GM23338 (cell line): Measurements from ENCODE around the gene SIL1. TPM values are rescaled to one million over a fixed set of nuclear protein-coding genes. Genes with fewer than 3 reads are reported as not detected.

Experiments
- ATAC-seq: fragments of 200-7000 bp; cut with Tn5 transposase; 3 replicates; pipeline ENCODE4 v1.9.1; 2020
- DNase-seq: peaks from one replicate; pipeline ENCODE4 v3.0.0-alpha.2; 2015; ENCODE audit warnings: low spot score
- H2AFZ ChIP-seq: fragments of 200-600 bp; sonication (generic); 2 replicates; pipeline ENCODE4 v1.8.0; 2016; ENCODE audit warnings: antibody characterized with exemption, mild to moderate bottlenecking, moderate library complexity
- H3F3A ChIP-seq: fragments of 200-600 bp; sonication (generic); replicated peaks from 2 replicates; pipeline ENCODE4 v1.8.0; 2017; ENCODE audit warnings: antibody characterized with exemption, mixed run types, low read depth
- H3K27ac ChIP-seq: fragments of 200-600 bp; sonication (generic); 2 replicates; pipeline ENCODE4 v1.6.1; 2016; ENCODE audit warnings: low read depth
- H3K27me3 ChIP-seq: fragments of 200-600 bp; sonication (generic); 2 replicates; pipeline ENCODE4 v1.8.0; 2016; ENCODE audit warnings: mild to moderate bottlenecking, mixed run types, moderate library complexity; ENCODE audit not compliant: insufficient read depth
- H3K36me3 ChIP-seq: fragments of 200-600 bp; sonication (generic); 2 replicates; pipeline ENCODE4 v1.8.0; 2016; ENCODE audit warnings: mild to moderate bottlenecking; ENCODE audit not compliant: insufficient read depth
- H3K4me1 ChIP-seq: fragments of 200-600 bp; sonication (generic); 2 replicates; pipeline ENCODE4 v1.8.0; 2016; ENCODE audit warnings: mild to moderate bottlenecking, moderate library complexity; ENCODE audit not compliant: insufficient read depth
- H3K4me2 ChIP-seq: fragments of 200-600 bp; sonication (generic); 2 replicates; pipeline ENCODE4 v1.7.1; 2017; ENCODE audit warnings: mixed run types
- H3K4me3 ChIP-seq: fragments of 200-600 bp; sonication (generic); 2 replicates; pipeline ENCODE4 v1.6.1; 2016; ENCODE audit warnings: mixed run types
- H3K79me2 ChIP-seq: fragments of 200-600 bp; sonication (generic); replicated peaks from 2 replicates; pipeline ENCODE4 v1.8.0; 2017; ENCODE audit warnings: mild to moderate bottlenecking; ENCODE audit not compliant: insufficient read depth
- H3K9me2 ChIP-seq: fragments of 200-600 bp; sonication (generic); 2 replicates; pipeline ENCODE4 v1.8.0; 2017; ENCODE audit not compliant: insufficient read depth
- H4K20me1 ChIP-seq: fragments of 200-600 bp; sonication (generic); replicated peaks from 2 replicates; pipeline ENCODE4 v1.8.0; 2017; ENCODE audit warnings: mild to moderate bottlenecking; ENCODE audit not compliant: insufficient read depth
- H3K27ac Mint-ChIP-seq: 2 replicates; pipeline ENCODE4 v1.8.0; 2020; ENCODE audit warnings: inconsistent platforms, mild to moderate bottlenecking, moderate library complexity, mixed read lengths
- H3K27me3 Mint-ChIP-seq: 3 replicates; pipeline ENCODE4 v1.8.0; 2022; ENCODE audit warnings: low read depth, mild to moderate bottlenecking, moderate library complexity, mixed read lengths, inconsistent platforms; ENCODE audit not compliant: insufficient read depth, poor library complexity
- H3K36me3 Mint-ChIP-seq: 3 replicates; pipeline ENCODE4 v1.8.0; 2021; ENCODE audit warnings: low read depth, mild to moderate bottlenecking, inconsistent platforms, moderate library complexity, mixed read lengths
- H3K4me1 Mint-ChIP-seq: 3 replicates; pipeline ENCODE4 v1.8.0; 2020; ENCODE audit warnings: mild to moderate bottlenecking, inconsistent platforms, mixed read lengths
- H3K4me3 Mint-ChIP-seq: 3 replicates; pipeline ENCODE4 v1.8.0; 2021; ENCODE audit warnings: moderate library complexity, mild to moderate bottlenecking, inconsistent platforms, mixed read lengths
- H3K9me3 Mint-ChIP-seq: 3 replicates; pipeline ENCODE4 v1.8.0; 2020; ENCODE audit warnings: moderate library complexity, mild to moderate bottlenecking, inconsistent platforms, mixed read lengths
- CREB1 ChIP-seq: fragments of 250-450 bp; sonication (Bioruptor Pico); IDR thresholded peaks from 2 replicates; pipeline ENCODE4 v1.5.0; 2020; ENCODE audit warnings: low read depth, mild to moderate bottlenecking, moderate library complexity
- ETS1 ChIP-seq: IDR thresholded peaks from 2 replicates; pipeline ENCODE4 v1.6.1; 2016; ENCODE audit warnings: antibody characterized with exemption
- EZH2 ChIP-seq: fragments of 200-600 bp; sonication (generic); IDR thresholded peaks from one replicate; pipeline ENCODE4 v1.8.0; 2017; ENCODE audit warnings: antibody characterized with exemption, mild to moderate bottlenecking, low read depth; ENCODE audit not compliant: unreplicated experiment
- EZH2phosphoT487 ChIP-seq: fragments of 200-600 bp; sonication (generic); IDR thresholded peaks from one replicate; pipeline ENCODE4 v1.8.1; 2018; ENCODE audit warnings: antibody characterized with exemption; ENCODE audit not compliant: unreplicated experiment
- JUNB ChIP-seq: IDR thresholded peaks from one replicate; pipeline ENCODE4 v1.6.1; 2016; ENCODE audit warnings: antibody characterized with exemption; ENCODE audit not compliant: unreplicated experiment
- NANOG ChIP-seq: IDR thresholded peaks from 2 replicates; pipeline ENCODE4 v1.6.1; 2016; ENCODE audit warnings: antibody characterized with exemption, borderline replicate concordance
- POLR2AphosphoS5 ChIP-seq: IDR thresholded peaks from 2 replicates; pipeline ENCODE4 v1.6.1; 2016; ENCODE audit warnings: antibody characterized with exemption, low read depth
- STAT1 ChIP-seq: IDR thresholded peaks from one replicate; pipeline ENCODE4 v1.6.1; 2016; ENCODE audit warnings: antibody characterized with exemption; ENCODE audit not compliant: unreplicated experiment
- ZNF114 ChIP-seq: fragments of 250-450 bp; sonication (Bioruptor Pico); IDR thresholded peaks from 2 replicates; pipeline ENCODE4 v1.5.0; 2020; ENCODE audit warnings: mild to moderate bottlenecking, moderate library complexity
- ZNF331 ChIP-seq: fragments of 250-450 bp; sonication (Bioruptor Pico); IDR thresholded peaks from 2 replicates; pipeline ENCODE4 v1.5.0; 2020; ENCODE audit warnings: low read depth, mild to moderate bottlenecking, moderate library complexity
- polyA plus RNA-seq: library from polyadenylated mRNA; unstranded; fragments of >200 nt; fragmentation: Nextera tagmentation; extraction: Ambion mirVana; gene quantifications from 2 replicates; pipeline ENCODE4 v1.2.1, GENCODE V29; 2016
- total RNA-seq: library from RNA; depleted of rRNA; stranded (reverse); fragments of >200 nt; shearing (Covaris generic); gene quantifications from 2 replicates; pipeline ENCODE4 v1.2.3, GENCODE V29; 2014
- TF ChIP-seq, protein P1 (sequence below): IDR thresholded peaks from one replicate; pipeline ENCODE4 v1.6.1; 2018; ENCODE audit warnings: antibody characterized with exemption; ENCODE audit not compliant: unreplicated experiment
- TF ChIP-seq, protein P2 (sequence below): fragments of 250-450 bp; sonication (Bioruptor Pico); IDR thresholded peaks from 2 replicates; pipeline ENCODE4 v1.5.0; 2020; ENCODE audit warnings: mild to moderate bottlenecking, moderate library complexity

Gene SIL1
- total and polyA plus RNA-seq, 2 experiments from 2014 or later = 5.5 to 5.9 TPM

DNA sequence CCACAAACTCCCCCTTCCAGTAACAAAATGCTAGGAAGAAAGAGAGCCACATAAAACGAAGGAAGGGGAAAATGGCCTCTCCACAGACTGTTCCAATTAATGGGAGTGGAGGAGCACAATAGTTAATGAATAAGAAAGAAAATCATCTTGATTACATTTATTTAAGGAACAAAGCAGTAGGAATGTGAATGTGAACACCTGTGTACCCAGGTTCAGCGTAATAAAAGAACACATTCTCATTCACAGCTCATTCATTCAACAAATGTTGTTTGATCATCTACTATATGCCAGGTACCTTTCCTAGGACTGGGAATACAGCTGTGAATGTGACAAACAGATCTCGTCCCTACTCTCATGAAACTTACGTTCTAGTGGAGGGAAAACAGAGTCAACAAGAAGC, 35.7 kb downstream of the SIL1 start:
- no peak for TF ChIP-seq EZH2
- TF ChIP-seq NANOG = peak; percentile 42; the same call in 1 of the 2 replicates
- ATAC-seq = peak; percentile 62
- Histone ChIP-seq H3K79me2 (no peaks in the 10 kb centered on the region), H3K27me3 (no peaks in the 10 kb centered on the region), H3K4me1 (peaks cover 24% of the 10 kb centered on the region), H2AFZ (no peak overlapping the region), H3K4me2 (no peak overlapping the region), H3K9me2 (no peaks in the 10 kb centered on the region), H3K36me3 (no peaks in the 10 kb centered on the region), H3K4me3 (no peak overlapping the region), H3F3A (no peaks in the 10 kb centered on the region), H3K27ac (no peak overlapping the region), H4K20me1 (no peaks in the 10 kb centered on the region)
- no peaks in the 10 kb centered on the region for H3K9me3 Mint-ChIP-seq
- H3K27me3 Mint-ChIP-seq = no peaks in the 10 kb centered on the region
- peak; percentile 24 for DNase-seq
- no peak overlapping the region for H3K27ac Mint-ChIP-seq
- H3K36me3 Mint-ChIP-seq = no peaks in the 10 kb centered on the region
- H3K4me1 Mint-ChIP-seq = peaks cover 35% of the 10 kb centered on the region
- no peak overlapping the region for H3K4me3 Mint-ChIP-seq

DNA sequence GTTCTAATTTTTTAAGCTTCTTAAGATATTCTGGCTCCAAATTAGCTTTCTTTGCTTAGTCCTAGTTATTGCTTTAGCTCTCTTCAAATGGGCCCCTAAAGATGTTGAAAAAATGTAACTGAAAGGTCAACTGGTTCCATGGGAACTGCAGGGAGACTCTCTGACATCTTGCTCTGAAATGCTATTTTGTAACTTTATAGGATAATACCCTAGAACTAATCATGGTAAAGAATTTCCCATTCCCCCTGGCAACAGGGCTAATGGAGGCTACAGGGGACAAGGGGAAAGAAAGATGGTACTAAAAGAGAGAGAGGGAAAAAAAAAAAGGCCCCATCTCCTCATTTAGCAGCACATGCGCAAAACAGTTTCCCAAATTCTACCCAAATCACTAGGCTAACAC, 39.4 kb downstream of the SIL1 start:
- H3K27ac Mint-ChIP-seq = no peak overlapping the region
- H3K4me2 ChIP-seq = no peak overlapping the region
- no peak for ATAC-seq
- peaks cover 35% of the 10 kb centered on the region for H3K4me1 Mint-ChIP-seq
- no peaks in the 10 kb centered on the region for H3K27me3 Mint-ChIP-seq
- no peaks in the 10 kb centered on the region for H3F3A ChIP-seq
- no peaks in the 10 kb centered on the region for H3K9me3 Mint-ChIP-seq
- no peaks in the 10 kb centered on the region for H3K79me2 ChIP-seq
- no peaks in the 10 kb centered on the region for H3K36me3 ChIP-seq
- no peaks in the 10 kb centered on the region for H3K27me3 ChIP-seq
- no peak overlapping the region for H3K4me3 ChIP-seq
- H3K36me3 Mint-ChIP-seq = no peaks in the 10 kb centered on the region
- H3K4me1 ChIP-seq = peaks cover 24% of the 10 kb centered on the region
- no peak overlapping the region for H3K27ac ChIP-seq
- H3K9me2 ChIP-seq = no peaks in the 10 kb centered on the region
- H4K20me1 ChIP-seq = no peaks in the 10 kb centered on the region
- no peak overlapping the region for H2AFZ ChIP-seq
- DNase-seq = no peak
- no peak overlapping the region for H3K4me3 Mint-ChIP-seq
- no peak for TF ChIP-seq ETS1
- TF ChIP-seq, protein P1, sequence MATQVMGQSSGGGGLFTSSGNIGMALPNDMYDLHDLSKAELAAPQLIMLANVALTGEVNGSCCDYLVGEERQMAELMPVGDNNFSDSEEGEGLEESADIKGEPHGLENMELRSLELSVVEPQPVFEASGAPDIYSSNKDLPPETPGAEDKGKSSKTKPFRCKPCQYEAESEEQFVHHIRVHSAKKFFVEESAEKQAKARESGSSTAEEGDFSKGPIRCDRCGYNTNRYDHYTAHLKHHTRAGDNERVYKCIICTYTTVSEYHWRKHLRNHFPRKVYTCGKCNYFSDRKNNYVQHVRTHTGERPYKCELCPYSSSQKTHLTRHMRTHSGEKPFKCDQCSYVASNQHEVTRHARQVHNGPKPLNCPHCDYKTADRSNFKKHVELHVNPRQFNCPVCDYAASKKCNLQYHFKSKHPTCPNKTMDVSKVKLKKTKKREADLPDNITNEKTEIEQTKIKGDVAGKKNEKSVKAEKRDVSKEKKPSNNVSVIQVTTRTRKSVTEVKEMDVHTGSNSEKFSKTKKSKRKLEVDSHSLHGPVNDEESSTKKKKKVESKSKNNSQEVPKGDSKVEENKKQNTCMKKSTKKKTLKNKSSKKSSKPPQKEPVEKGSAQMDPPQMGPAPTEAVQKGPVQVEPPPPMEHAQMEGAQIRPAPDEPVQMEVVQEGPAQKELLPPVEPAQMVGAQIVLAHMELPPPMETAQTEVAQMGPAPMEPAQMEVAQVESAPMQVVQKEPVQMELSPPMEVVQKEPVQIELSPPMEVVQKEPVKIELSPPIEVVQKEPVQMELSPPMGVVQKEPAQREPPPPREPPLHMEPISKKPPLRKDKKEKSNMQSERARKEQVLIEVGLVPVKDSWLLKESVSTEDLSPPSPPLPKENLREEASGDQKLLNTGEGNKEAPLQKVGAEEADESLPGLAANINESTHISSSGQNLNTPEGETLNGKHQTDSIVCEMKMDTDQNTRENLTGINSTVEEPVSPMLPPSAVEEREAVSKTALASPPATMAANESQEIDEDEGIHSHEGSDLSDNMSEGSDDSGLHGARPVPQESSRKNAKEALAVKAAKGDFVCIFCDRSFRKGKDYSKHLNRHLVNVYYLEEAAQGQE = no peak
- TF ChIP-seq POLR2AphosphoS5 = no peak
- no peak for TF ChIP-seq ZNF331
- no peak for TF ChIP-seq CREB1 (CRISPR knock-in tag)
- TF ChIP-seq EZH2 = no peak
- no peak for TF ChIP-seq NANOG
- no peak for TF ChIP-seq STAT1
- TF ChIP-seq, protein P2, sequence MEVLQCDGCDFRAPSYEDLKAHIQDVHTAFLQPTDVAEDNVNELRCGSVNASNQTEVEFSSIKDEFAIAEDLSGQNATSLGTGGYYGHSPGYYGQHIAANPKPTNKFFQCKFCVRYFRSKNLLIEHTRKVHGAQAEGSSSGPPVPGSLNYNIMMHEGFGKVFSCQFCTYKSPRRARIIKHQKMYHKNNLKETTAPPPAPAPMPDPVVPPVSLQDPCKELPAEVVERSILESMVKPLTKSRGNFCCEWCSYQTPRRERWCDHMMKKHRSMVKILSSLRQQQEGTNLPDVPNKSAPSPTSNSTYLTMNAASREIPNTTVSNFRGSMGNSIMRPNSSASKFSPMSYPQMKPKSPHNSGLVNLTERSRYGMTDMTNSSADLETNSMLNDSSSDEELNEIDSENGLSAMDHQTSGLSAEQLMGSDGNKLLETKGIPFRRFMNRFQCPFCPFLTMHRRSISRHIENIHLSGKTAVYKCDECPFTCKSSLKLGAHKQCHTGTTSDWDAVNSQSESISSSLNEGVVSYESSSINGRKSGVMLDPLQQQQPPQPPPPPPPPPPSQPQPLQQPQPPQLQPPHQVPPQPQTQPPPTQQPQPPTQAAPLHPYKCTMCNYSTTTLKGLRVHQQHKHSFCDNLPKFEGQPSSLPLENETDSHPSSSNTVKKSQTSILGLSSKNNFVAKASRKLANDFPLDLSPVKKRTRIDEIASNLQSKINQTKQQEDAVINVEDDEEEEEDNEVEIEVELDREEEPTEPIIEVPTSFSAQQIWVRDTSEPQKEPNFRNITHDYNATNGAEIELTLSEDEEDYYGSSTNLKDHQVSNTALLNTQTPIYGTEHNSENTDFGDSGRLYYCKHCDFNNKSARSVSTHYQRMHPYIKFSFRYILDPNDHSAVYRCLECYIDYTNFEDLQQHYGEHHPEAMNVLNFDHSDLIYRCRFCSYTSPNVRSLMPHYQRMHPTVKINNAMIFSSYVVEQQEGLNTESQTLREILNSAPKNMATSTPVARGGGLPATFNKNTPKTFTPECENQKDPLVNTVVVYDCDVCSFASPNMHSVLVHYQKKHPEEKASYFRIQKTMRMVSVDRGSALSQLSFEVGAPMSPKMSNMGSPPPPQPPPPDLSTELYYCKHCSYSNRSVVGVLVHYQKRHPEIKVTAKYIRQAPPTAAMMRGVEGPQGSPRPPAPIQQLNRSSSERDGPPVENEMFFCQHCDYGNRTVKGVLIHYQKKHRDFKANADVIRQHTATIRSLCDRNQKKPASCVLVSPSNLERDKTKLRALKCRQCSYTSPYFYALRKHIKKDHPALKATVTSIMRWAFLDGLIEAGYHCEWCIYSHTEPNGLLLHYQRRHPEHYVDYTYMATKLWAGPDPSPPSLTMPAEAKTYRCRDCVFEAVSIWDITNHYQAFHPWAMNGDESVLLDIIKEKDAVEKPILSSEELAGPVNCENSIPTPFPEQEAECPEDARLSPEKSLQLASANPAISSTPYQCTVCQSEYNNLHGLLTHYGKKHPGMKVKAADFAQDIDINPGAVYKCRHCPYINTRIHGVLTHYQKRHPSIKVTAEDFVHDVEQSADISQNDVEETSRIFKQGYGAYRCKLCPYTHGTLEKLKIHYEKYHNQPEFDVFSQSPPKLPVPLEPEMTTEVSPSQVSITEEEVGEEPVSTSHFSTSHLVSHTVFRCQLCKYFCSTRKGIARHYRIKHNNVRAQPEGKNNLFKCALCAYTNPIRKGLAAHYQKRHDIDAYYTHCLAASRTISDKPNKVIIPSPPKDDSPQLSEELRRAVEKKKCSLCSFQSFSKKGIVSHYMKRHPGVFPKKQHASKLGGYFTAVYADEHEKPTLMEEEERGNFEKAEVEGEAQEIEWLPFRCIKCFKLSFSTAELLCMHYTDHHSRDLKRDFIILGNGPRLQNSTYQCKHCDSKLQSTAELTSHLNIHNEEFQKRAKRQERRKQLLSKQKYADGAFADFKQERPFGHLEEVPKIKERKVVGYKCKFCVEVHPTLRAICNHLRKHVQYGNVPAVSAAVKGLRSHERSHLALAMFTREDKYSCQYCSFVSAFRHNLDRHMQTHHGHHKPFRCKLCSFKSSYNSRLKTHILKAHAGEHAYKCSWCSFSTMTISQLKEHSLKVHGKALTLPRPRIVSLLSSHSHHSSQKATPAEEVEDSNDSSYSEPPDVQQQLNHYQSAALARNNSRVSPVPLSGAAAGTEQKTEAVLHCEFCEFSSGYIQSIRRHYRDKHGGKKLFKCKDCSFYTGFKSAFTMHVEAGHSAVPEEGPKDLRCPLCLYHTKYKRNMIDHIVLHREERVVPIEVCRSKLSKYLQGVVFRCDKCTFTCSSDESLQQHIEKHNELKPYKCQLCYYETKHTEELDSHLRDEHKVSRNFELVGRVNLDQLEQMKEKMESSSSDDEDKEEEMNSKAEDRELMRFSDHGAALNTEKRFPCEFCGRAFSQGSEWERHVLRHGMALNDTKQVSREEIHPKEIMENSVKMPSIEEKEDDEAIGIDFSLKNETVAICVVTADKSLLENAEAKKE (CRISPR knock-in tag) = no peak
- TF ChIP-seq JUNB = no peak
- no peak for TF ChIP-seq EZH2phosphoT487
- TF ChIP-seq ZNF114 = no peak
